A549 treated with AZD9567 at 1 μM for 4 hours (cell line): ENCODE data around the gene OR2K2. TPM values are rescaled to one million over a fixed set of nuclear protein-coding genes. Genes with fewer than 3 reads are reported as not detected.

Experiments
- total RNA-seq: library from RNA; stranded (reverse); fragments of 200-300 nt; extraction: Qiagen RNA extraction; gene quantifications from 5 replicates; pipeline ENCODE4 v1.2.3, GENCODE V29; 2022; ENCODE audit not compliant: insufficient read depth

OR2K2 gene, protein sequence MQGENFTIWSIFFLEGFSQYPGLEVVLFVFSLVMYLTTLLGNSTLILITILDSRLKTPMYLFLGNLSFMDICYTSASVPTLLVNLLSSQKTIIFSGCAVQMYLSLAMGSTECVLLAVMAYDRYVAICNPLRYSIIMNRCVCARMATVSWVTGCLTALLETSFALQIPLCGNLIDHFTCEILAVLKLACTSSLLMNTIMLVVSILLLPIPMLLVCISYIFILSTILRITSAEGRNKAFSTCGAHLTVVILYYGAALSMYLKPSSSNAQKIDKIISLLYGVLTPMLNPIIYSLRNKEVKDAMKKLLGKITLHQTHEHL
- not detected in 5 replicates for total RNA-seq

DNA sequence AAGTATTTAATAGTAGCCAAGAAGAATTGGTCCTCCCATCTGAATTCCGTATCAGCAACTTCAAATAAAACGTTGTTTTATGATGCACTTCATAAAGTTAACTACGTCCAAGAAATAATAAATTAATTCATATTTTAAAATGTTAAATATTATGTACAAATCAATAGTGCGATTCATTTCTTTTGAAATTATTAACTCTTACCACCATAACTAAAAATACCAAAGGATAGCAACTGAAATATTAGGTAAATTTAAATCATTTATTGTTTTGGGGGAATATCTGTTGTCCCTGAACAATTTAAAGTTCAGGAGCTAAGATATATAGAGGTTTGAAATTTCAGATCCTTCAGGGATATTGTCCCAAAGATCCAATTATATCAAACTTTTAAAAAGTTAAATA is at the start of gene OR2K2:
TSS of gene OR2K2 (minus strand) at position 101 of the 400 bp plus-strand sequence. CDS start 1,791 bp downstream, outside the sequence.

Other genes with a start within 250 kb of the OR2K2 start
- gene ECPAS, start 154.2 kb upstream of the OR2K2 start, total RNA-seq: 37.7 to 42.5 TPM (median 38.3 TPM) in 5 replicates
- 0.48 to 0.55 TPM (median 0.52 TPM) in 4 of 5 replicates, not detected in the other for gene ZNF483, start 195.0 kb upstream of the OR2K2 start, total RNA-seq